Erythroblast (primary cell): ENCODE measurements around the gene EPHB6.

Experiments
- GATA1 ChIP-seq: IDR thresholded peaks from 2 replicates; pipeline ENCODE4 v1.6.1; 2011; ENCODE audit warnings: low read depth, mild to moderate bottlenecking, control low read depth, low read length, moderate library complexity
- POLR2A ChIP-seq: IDR thresholded peaks from 2 replicates; pipeline ENCODE4 v1.6.1; 2011; ENCODE audit warnings: mild to moderate bottlenecking, low read length

DNA sequence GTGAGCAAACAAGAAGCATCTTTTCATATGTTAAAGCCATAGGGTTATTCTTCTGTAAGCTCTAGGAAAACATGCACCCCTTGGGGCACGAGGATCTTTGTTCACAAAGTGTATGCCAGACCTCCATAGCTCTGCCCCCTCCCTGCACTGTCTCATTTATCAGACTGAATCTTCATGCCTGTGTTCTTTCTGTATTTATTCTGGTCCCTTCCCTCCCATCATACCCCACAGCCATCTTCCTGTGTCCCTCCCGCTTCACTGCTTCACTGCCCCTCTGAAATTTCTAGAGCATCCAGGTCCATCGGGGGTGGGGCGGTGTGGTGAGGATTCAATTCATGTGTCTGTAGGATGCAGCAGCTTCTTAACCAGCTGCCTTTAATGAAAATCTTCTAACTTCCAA, 7.5 kb downstream of the EPHB6 start:
- no peak for TF ChIP-seq POLR2A
- no peak for TF ChIP-seq GATA1
